Activated CD8-positive, alpha-beta T cell treated with anti-CD3 and anti-CD28 coated beads, Interleukin-2, amount 10 ng/mL, durations not matched to agents 7 days and 5 days (primary cell): Measurements from ENCODE around the gene USP28. TPM values are rescaled to one million over a fixed set of nuclear protein-coding genes. Genes with fewer than 3 reads are reported as not detected.
"Not testable (repeated sequence)": the region's sequence is repeated elsewhere in the genome, so short reads cannot be mapped to it uniquely, and the experiment has no call there.

Experiments used
- ATAC-seq: fragments of 150-1000 bp; cut with Tn5 transposase; one replicate; pipeline ENCODE4 v1.10.0; 2021; ENCODE audit warnings: moderate library complexity
- CTCF ChIA-PET: fragments of 350-600 bp; sonication (Branson Sonifier 250); formaldehyde crosslinking; loops from one replicate; lab custom pipeline; 2021; ENCODE audit warnings: antibody characterized with exemption; lab: Charles Lee
- POLR2A ChIA-PET: fragments of 350-600 bp; sonication (Branson Sonifier 250); formaldehyde crosslinking; loops from one replicate; lab custom pipeline; 2021; ENCODE audit warnings: antibody characterized with exemption; lab: Charles Lee
- DNase-seq: peaks from one replicate; pipeline ENCODE4 v3.0.0-alpha.2; 2020
- H3K27ac Mint-ChIP-seq: one replicate; pipeline ENCODE4 v1.8.0; 2021; ENCODE audit warnings: mild to moderate bottlenecking, mixed read lengths
- H3K27me3 Mint-ChIP-seq: one replicate; pipeline ENCODE4 v1.8.0; 2021; ENCODE audit warnings: low read depth, mixed read lengths
- H3K36me3 Mint-ChIP-seq: one replicate; pipeline ENCODE4 v1.8.0; 2021; ENCODE audit warnings: low read depth, mixed read lengths
- H3K4me1 Mint-ChIP-seq: one replicate; pipeline ENCODE4 v1.8.0; 2021; ENCODE audit warnings: low read depth, mixed read lengths
- H3K4me3 Mint-ChIP-seq: one replicate; pipeline ENCODE4 v1.8.0; 2021; ENCODE audit warnings: mild to moderate bottlenecking, mixed read lengths
- H3K9me3 Mint-ChIP-seq: one replicate; pipeline ENCODE4 v1.8.0; 2022; ENCODE audit warnings: mixed read lengths; ENCODE audit not compliant: insufficient read depth
- total RNA-seq, 2 experiments: library from RNA; stranded (reverse); gene quantifications; one replicate each; pipeline ENCODE4 v1.2.3, GENCODE V29; 2021

The USP28 gene
- total RNA-seq, 2 experiments from 2014 or later = 46.8 to 53.0 TPM

GRCh38 chr11:113802621-113803020 lies 72.8 kb downstream of the USP28 start:
- Mint-ChIP-seq H3K36me3 (peaks cover 51% of the 10 kb centered on the region), H3K9me3 (no peaks in the 10 kb centered on the region), H3K27me3 (no peaks in the 10 kb centered on the region), H3K4me3 (no peak overlapping the region), H3K4me1 (no peaks in the 10 kb centered on the region), H3K27ac (no peak overlapping the region)
- POLR2A ChIA-PET = no interaction called here
- no peak for DNase-seq
- ATAC-seq = no peak
- CTCF ChIA-PET = interaction anchor here (0.9 kb wide), 1 partner anchor 459 kb away, joined by 3 read pairs; no protein-coding TSS in a partner anchor

- ATAC-seq = peak; percentile 77
Observed at GRCh38 chr11:113796663-113797259, 78.6 kb downstream of the USP28 start.

DNA sequence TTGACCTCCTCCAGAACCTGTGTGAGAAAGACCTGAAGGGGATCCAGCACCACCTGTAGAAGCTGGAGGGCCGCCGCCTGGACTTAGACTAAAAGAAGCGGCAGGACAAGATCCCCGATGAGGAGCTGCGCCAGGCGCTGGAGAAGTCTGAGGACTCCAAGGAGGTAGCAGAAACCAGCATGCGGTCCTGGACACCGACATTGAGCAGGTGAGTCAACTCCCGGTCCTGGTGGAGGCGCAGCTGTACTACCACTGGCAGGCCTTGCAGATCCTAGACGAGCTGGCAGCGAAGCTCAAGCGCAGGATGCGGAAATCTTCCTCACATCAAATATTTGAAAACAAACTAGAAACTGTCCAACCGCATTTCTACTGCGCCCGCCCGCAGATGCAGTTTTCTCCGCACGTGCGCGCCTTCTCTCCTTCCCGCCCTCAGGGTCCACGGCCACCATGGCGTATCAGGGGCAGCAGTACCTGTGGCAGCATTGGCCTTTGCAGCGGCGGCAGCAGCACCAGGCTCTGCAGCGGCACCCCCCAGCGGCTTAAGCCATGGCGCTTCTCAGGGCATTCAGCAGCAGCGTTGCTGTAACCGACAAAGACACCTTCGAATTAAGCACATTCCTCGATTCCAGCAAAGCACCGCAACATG lies 85.6 kb downstream of the USP28 start:
- H3K27me3 Mint-ChIP-seq = peaks cover 14% of the 10 kb centered on the region
- no peaks in the 10 kb centered on the region for H3K4me1 Mint-ChIP-seq
- POLR2A ChIA-PET = no interaction called here
- CTCF ChIA-PET = no interaction called here
- DNase-seq = no peak
- no peaks in the 10 kb centered on the region for H3K36me3 Mint-ChIP-seq
- no peak overlapping the region for H3K4me3 Mint-ChIP-seq
- ATAC-seq = no peak
- H3K27ac Mint-ChIP-seq = no peak overlapping the region
- H3K9me3 Mint-ChIP-seq = no peaks in the 10 kb centered on the region

More at GRCh38 chr11:113796663-113797259, 78.6 kb downstream of the USP28 start:
- Mint-ChIP-seq H3K4me1 (no peaks in the 10 kb centered on the region), H3K36me3 (peaks cover 23% of the 10 kb centered on the region), H3K27ac (no peak overlapping the region), H3K27me3 (no peaks in the 10 kb centered on the region), H3K9me3 (no peaks in the 10 kb centered on the region), H3K4me3 (no peak overlapping the region)
- POLR2A ChIA-PET = no interaction called here
- CTCF ChIA-PET = interaction anchor here (0.6 to 2.9 kb wide), 23 partner anchors 8 to 492 kb away, joined by 3 to 12 read pairs (median 4); partner anchors contain the start of genes CLDN25 and ZW10
- DNase-seq = peak; percentile 30

GRCh38 chr11:113789016-113789415 lies 86.4 kb downstream of the USP28 start:
- H3K36me3 Mint-ChIP-seq, ATAC-seq, POLR2A ChIA-PET, H3K4me3 Mint-ChIP-seq, H3K27ac Mint-ChIP-seq, DNase-seq, H3K4me1 Mint-ChIP-seq, CTCF ChIA-PET, H3K9me3 Mint-ChIP-seq: not testable (repeated sequence)
- H3K27me3 Mint-ChIP-seq = peaks cover 20% of the 10 kb centered on the region

DNA sequence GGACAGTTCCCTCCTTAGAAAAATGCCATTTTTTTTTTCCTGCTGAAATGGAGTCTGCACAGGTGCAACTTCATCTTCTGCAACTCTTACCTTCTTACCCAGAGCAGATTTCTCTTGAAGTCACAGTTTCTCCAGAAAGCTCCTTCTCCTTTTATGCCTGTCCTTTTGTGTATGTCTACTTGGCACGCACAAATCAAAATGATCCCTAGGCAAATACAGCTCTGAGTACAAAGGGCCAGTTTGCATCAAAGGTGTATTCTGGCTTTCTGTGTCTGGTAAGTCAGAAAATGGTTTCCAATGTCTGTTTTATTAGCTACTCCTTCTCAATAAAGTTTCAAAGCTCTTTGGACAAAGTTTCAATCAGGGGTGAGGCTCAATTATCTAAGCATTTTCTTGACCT lies 93.2 kb downstream of the USP28 start:
- Mint-ChIP-seq H3K4me3 (no peak overlapping the region), H3K4me1 (peaks cover 2% of the 10 kb centered on the region), H3K9me3 (no peaks in the 10 kb centered on the region), H3K36me3 (no peaks in the 10 kb centered on the region), H3K27ac (no peak overlapping the region), H3K27me3 (peaks cover 38% of the 10 kb centered on the region)
- no peak for DNase-seq
- no peak for ATAC-seq
- ChIA-PET CTCF (interaction anchor here (1.0 to 2.1 kb wide), 3 partner anchors 9 to 479 kb away, joined by 3 to 8 read pairs (median 8); partner anchors contain the start of gene ZW10), POLR2A (no interaction called here)

GRCh38 chr11:113781682-113782081 lies 93.7 kb downstream of the USP28 start:
- POLR2A ChIA-PET = no interaction called here
- CTCF ChIA-PET = interaction anchor here (1.0 to 2.1 kb wide), 3 partner anchors 8 to 480 kb away, joined by 3 to 8 read pairs (median 8); partner anchors contain the start of gene ZW10
- Mint-ChIP-seq H3K27me3 (peaks cover 35% of the 10 kb centered on the region), H3K4me1 (peaks cover 2% of the 10 kb centered on the region), H3K27ac (no peak overlapping the region), H3K36me3 (no peaks in the 10 kb centered on the region), H3K9me3 (no peaks in the 10 kb centered on the region), H3K4me3 (no peak overlapping the region)
- DNase-seq (no peak), ATAC-seq (no peak)

GRCh38 chr11:113779496-113779895 lies 95.9 kb downstream of the USP28 start, which contains the start of gene CLDN25:
Gene CLDN25 (plus strand): TSS chr11:113779796. CDS start chr11:113779796, 0 bp downstream.
- no peak within 1 kb of the TSS for H3K27ac Mint-ChIP-seq
- H3K9me3 Mint-ChIP-seq = no peaks in the 10 kb centered on the region
- H3K36me3 Mint-ChIP-seq = no peaks in the 10 kb centered on the region
- ATAC-seq (no peak), DNase-seq (no peak)
- CTCF ChIA-PET = interaction anchor here (0.9 kb wide), 1 partner anchor 17 kb away, joined by 3 read pairs; no protein-coding TSS in a partner anchor
- peaks cover 37% of the 10 kb centered on the region for H3K27me3 Mint-ChIP-seq
- no peak within 1 kb of the TSS for H3K4me3 Mint-ChIP-seq
- H3K4me1 Mint-ChIP-seq = peaks cover 13% of the 10 kb centered on the region
- POLR2A ChIA-PET = no interaction called here

DNA sequence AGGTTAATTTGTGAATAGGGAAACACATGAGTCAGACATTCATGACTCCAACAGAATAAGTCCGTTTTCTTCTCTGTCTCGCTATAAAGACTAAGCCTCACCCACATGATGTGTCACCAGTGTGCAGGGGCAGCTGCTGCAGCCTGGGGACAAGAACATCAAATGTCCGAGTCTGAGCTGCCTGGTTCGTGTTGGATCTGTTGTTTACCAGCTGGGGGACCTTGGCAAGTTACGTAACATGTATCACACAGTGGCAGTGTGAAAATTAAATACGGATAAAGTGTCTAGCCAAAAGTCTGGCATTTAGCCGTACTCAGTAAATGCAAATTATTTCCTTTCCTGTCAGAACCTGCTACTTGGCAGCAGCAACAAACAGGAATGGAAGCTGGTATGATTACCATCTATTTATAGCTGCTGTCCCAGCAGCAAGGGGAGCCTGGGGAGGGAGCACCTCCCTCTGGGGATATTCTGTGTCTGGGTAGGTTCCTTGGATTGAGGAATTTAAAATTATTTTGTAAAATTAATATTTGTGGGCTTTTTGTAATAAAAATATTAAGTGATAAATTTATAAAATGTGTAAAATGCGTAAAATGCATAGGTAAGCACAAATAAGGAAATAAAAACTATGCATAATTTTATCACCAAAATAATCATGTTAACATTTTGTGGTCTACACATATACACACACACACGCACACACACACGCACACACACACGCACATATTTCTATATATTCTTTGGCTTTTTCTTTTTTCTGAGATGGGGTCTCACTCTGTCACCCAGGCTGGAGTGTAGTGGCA lies 97.1 kb downstream of the USP28 start:
- no peak for ATAC-seq
- no peak overlapping the region for H3K27ac Mint-ChIP-seq

DNA sequence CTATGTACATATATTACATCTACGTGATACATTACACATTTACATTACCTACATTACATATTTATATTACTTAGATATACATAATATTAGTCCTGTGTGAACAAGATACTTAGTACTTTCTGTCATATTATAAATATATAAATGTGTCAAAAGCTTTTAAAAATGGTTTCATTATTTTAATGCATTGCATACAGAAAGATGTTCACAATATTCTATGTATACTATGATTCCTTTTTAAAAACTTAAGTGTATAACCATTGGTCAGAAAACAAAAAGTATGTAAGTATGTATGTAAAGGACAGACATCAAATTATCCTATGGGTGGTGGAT lies 101.2 kb downstream of the USP28 start:
- Mint-ChIP-seq H3K4me3 (peak overlapping the region; percentile 99), H3K36me3 (peaks cover 18% of the 10 kb centered on the region), H3K27ac (peak overlapping the region; percentile 97), H3K9me3 (no peaks in the 10 kb centered on the region), H3K27me3 (peaks cover 13% of the 10 kb centered on the region), H3K4me1 (peaks cover 35% of the 10 kb centered on the region)
- CTCF ChIA-PET = interaction anchor here (1.0 to 1.2 kb wide), 4 partner anchors 13 to 381 kb away, joined by 3 to 9 read pairs (median 6); no protein-coding TSS in a partner anchor
- POLR2A ChIA-PET = no interaction called here
- DNase-seq (no peak), ATAC-seq (no peak)

More for the DNA sequence above, 97.1 kb downstream of the USP28 start:
- Mint-ChIP-seq H3K4me3 (no peak overlapping the region), H3K9me3 (no peaks in the 10 kb centered on the region), H3K36me3 (peaks cover 3% of the 10 kb centered on the region), H3K27me3 (peaks cover 32% of the 10 kb centered on the region), H3K4me1 (peaks cover 20% of the 10 kb centered on the region)
- no peak for DNase-seq
- ChIA-PET POLR2A (no interaction called here), CTCF (no interaction called here)

DNA sequence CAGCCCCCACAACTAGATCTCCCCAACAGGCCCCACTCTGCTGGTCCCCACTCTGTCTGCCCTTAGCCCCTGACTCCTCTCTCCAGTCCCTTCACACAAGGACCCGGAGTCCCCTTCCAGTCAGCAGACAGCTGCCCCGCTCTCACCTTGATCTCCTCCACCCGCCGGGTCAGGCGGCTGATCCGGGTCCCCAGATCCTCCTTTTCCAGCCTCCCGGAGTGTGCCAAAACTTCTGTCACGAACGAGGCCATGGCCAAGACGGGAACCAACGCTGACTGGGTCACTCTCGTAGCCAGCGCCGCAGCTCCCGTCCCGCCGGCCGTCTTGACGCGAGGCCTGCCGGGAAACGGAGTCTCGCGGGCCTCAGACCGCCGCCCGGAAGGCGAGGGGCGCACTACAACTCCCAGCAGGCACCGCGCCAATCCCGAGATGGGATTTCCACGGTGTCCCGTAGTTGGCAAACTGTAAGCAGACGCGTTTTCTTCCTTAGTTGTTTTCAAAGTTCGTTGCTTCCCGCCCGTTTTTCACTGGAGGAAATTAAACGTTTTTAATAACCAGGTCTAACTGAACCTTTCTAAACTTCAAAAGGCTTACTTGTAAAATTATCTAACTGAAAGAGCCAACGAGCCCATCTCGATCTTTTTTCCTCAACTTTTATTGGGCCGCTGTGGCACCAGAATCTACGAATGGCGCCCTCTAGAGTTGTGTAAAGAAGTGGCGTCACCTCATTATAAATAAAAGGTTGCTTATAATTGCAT lies 101.8 kb downstream of the USP28 start, which contains the start of gene ZW10:
Gene ZW10 (minus strand): TSS at position 277 of the 758 bp plus-strand sequence. CDS start 26 bp downstream, at position 251.
- DNase-seq (peak; percentile 95), ATAC-seq (peak; percentile 99)
- Mint-ChIP-seq H3K4me3 (peak within 1 kb of the TSS; percentile 99), H3K27me3 (peaks cover 13% of the 10 kb centered on the region), H3K36me3 (peaks cover 18% of the 10 kb centered on the region), H3K27ac (peak within 1 kb of the TSS; percentile 97), H3K4me1 (peaks cover 35% of the 10 kb centered on the region), H3K9me3 (no peaks in the 10 kb centered on the region)
- CTCF ChIA-PET = interaction anchor here (0.6 to 1.2 kb wide), 17 partner anchors 8 to 488 kb away, joined by 3 to 9 read pairs (median 3); partner anchors contain the start of gene USP28
- POLR2A ChIA-PET = interaction anchor here (0.6 to 0.7 kb wide), 2 partner anchors 46 to 115 kb away, joined by 3 read pairs; no protein-coding TSS in a partner anchor

GRCh38 chr11:113773092-113773415 lies 102.3 kb downstream of the USP28 start:
- DNase-seq (no peak), ATAC-seq (no peak)
- Mint-ChIP-seq H3K9me3 (no peaks in the 10 kb centered on the region), H3K27me3 (peaks cover 11% of the 10 kb centered on the region), H3K27ac (peak overlapping the region; percentile 97), H3K4me3 (peak overlapping the region; percentile 99), H3K4me1 (peaks cover 35% of the 10 kb centered on the region), H3K36me3 (peaks cover 20% of the 10 kb centered on the region)
- ChIA-PET CTCF (interaction anchor here (0.6 to 1.2 kb wide), 18 partner anchors 8 to 488 kb away, joined by 3 to 9 read pairs (median 4); partner anchors contain the start of gene USP28), POLR2A (interaction anchor here (0.6 to 0.7 kb wide), 2 partner anchors 45 to 116 kb away, joined by 3 read pairs; no protein-coding TSS in a partner anchor)
